HG02840 (cell line): Measurements from ENCODE around the gene DLX5.

Experiments used
- ATAC-seq: cut with Tn5 transposase; IDR thresholded peaks from one replicate; pipeline ENCODE4 v1.9.1; 2021; ENCODE audit warnings: mild to moderate bottlenecking, moderate library complexity, moderate number of reproducible peaks; ENCODE audit not compliant: unreplicated experiment, low FRiP score

The DLX5 gene

DNA sequence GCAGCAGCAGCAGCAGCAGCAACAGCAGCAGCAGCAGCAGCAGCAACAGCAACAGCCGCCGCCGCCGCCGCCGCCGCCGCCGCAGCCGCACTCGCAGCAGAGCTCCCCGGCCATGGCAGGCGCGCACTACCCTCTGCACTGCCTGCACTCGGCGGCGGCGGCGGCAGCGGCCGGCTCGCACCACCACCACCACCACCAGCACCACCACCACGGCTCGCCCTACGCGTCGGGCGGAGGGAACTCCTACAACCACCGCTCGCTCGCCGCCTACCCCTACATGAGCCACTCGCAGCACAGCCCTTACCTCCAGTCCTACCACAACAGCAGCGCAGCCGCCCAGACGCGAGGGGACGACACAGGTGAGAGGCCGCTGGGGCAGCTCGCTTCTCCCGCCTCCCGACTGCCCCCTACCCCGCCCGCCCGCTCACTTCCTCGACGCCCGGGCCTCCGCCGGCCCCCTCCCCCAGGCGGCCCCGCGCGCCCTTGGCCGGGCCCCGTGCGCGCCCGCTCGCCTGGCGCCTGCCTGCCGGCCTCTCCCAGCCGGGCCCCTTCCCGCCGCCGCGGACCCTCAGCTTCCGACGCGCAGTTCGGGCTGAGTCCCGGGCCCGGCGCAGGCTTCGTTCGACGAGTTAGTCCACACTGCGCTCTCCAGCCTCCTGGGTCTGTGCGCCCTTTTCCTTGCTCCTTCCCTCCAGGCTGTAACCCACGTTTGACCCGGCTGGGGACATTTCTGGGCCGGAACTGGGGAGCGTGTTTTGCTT is 18.4 kb downstream of the DLX5 start:
- no peak for ATAC-seq

DNA sequence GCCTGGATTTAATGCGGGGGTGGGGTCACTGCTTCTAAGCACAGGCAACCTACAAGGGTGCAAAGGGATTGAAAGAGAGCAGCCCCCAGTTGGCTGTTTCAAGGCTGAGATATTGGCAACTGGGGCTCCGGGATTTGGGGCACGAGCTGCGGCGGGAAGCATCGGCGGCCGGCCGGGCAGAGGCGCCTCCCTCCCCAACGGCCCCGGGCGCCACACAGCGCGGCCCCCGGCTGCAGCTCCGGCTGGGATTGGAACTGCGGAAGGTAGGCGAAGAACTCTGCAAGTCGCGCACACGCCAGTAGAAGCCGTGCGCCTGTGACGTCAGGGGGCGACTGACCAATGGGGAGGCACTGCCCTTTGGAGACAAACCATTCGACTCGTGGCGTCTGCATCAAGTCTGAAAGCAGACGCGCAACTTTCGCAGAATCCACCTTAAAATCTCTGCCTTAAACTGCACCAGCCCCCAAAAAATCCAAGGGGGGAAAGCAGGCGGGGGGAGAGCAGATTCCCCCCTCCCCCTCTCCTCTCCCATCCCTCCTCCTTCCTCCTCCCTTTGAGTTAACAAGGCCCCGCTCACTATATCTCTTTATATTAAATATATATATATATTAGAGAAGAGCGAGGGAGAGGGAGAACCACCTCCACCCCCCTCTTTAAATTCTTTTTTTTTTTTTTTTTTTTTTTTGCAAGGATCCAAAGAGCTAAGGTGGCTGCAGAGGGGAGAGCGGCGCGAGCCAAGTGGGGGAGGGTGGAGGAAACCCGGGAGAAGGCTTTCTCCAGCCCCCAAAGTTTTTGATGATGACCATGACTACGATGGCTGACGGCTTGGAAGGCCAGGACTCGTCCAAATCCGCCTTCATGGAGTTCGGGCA is 19.2 kb downstream of the DLX5 start, which contains the start of gene DLX6:
Gene DLX6 (plus strand): TSS at position 371 of the 872 bp plus-strand sequence. CDS start 425 bp downstream, at position 796.
- ATAC-seq: no peak

- ATAC-seq: no peak
Measured at GRCh38 chr7:97004247-97005182, 20.1 kb downstream of the DLX5 start.

GRCh38 chr7:97003262-97004246 is 21.1 kb downstream of the DLX5 start:
- ATAC-seq: no peak

GRCh38 chr7:97002555-97003261 is 21.9 kb downstream of the DLX5 start:
- no peak for ATAC-seq

- ATAC-seq: no peak
Measured at GRCh38 chr7:97001656-97002554, 22.7 kb downstream of the DLX5 start.

DNA sequence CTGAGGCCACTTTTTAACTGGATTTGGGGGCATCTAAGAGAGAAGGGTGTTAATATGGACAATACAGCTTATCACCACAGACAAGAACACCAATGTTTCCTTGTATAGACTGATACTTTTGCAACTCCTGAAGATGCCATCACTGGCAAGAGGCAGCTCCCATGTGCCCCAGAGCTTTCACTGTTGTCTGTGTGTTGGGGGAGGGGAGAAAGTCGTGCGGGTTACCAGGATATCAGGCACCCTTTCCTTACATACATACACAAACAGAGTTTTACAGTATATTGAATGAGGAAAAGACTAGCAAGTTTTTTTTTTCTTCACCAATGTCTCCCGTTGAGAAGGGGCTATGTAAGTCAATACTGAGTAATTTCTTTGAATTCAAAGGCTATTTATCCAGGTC is 23.4 kb downstream of the DLX5 start:
- no peak for ATAC-seq

DNA sequence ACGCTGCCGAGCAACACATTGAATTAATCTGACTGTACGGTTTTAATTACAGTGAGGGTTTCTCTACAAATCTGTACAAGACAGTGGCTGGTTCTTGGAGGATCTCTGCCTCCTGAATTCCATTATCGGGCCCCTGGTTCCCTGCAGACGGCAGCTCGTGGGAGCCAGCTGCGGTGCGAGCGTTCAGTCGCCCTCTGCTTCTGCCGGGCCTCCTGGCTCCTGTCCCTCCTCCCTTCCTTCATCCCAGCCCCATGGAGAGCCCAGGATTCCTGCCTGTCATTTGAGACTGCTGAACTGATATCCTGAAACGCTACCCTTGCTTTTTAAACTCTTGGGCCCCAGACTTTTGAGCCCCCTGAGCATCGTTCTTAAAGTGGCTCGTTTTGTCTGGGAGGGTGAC is 25.9 kb downstream of the DLX5 start:
- ATAC-seq: no peak

GRCh38 chr7:96998333-96998732 is 26.3 kb downstream of the DLX5 start:
- no peak for ATAC-seq

DNA sequence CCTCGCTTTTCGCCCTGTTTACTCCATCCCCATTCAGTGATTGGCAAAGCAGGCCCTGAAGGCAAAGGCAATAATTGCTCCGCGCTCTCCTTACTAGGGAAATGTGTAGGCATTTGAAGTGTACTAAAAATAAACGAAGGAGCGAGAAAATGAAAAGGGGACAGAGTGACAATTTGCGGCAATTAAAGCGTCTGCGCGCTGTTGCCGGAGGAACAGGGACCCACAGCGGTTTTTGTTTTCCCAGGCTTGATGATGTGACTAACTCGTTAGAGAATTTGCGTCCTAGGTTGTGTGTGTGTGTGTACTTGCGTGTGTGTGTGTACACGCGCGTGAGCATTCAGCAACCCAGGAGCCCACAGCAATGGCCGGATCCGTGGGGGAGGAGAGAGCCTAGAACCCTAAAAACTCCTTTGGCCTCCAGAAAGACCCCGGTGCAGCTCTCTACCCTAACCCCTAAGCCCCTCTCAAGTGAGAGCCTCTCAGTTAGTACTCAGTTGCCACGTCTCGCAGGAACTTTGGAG is 27.1 kb downstream of the DLX5 start:
- no peak for ATAC-seq

GRCh38 chr7:96996958-96997511 is 27.6 kb downstream of the DLX5 start:
- ATAC-seq: no peak

- no peak for ATAC-seq
Measured at GRCh38 chr7:96996111-96996957, 28.3 kb downstream of the DLX5 start.

DNA sequence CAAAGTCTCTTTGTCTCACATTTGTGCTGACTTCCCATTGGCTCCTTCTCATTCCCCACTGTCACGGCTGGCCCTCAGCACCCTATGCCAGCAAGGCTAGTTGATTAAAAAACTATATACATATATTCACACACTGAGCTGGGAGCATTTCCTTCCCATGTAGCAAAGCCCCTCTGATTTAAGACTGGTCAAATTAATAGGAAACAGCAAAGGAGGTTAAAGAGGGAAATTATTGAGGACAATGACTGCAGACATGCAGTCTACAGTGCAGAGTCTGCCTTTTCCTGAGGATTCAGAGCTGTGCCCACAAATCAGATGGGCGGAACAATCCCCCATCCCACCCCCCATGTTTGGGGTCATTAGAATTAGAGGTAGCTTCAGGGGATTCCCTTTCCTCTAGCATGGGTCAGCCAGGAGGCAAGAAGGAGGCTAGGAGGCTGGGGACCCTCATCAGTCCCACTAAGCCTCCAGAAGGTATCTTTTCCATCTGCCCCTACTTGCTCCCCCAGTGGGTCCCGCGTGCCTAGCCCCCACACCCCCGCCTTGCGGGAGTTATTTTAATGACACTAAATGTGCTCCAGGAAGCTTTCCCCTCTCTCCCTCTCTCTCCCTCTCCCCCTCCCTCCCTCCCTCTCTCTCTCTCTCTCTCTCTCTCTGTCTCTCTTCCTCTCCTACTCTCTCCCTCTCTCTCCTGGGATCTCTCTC is 29.1 kb downstream of the DLX5 start:
- no peak for ATAC-seq

DNA sequence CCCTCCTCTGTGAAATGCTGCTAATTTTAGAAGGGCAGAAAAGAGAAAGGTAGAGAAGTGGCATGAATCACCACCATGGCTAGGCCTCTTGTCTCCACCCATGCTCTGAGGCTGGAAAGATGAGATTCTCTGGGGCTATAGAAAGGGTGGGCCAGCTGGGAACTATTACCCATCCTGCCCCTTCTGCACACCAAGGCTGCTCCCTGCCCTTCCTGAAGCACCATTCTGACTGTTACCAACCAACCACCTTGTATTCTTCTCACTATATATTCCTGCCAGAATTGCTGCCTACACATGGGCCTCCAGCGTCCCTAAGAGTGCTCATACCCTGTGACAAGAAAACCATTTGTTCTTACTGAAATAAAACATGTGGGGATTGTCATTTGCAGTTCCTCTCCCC is 30.7 kb downstream of the DLX5 start:
- no peak for ATAC-seq

DNA sequence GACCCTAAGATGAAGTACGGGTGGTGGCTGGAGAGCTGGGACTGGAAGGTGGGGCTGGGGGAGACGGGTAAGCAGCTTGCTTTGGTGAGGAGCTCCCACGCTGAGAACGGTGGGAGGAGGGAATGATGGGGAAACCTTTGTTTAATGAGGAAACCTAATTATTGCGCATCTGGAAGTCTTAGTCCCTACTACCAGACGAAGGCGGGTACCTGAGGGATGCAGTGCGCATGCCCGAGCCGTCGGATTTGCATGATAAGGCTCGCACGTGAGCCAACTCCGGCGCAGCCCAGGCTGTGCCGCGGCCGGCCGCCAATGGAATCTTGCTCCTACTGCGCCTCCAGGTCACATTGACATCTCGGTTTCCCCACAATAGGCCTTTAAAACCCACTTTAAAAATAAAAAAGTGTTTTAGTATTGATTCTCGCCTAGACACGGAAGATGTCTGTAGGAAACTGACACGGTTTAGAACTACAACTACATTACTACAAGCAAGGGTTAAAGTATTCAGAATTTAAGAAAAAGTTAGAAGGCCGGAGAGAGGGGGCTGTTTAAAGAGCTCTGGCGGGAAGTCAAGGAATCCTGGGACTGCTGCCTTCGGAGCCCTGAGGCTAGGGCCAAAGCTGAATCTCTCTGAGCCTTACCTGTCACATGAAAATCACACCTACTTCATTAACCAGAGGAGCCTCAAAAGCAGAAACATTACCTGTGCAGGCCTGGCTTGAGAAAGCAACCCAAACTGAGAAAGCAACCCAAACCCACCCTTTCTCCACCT is 31.4 kb downstream of the DLX5 start:
- no peak for ATAC-seq
